ENCODE data around the gene SGCA. TPM values are rescaled to one million over a fixed set of nuclear protein-coding genes. Genes with fewer than 3 reads are reported as not detected.

SGCA gene
- total RNA-seq, 2 donors from 2014 or later, result 0.42 TPM; not detected in 1

GRCh38 chr17:50189550-50190292, 23.9 kb downstream of the SGCA start:
- Mint-ChIP-seq H3K4me1 (ENCODE audit: low read depth in 2 of 2) (no peaks in the 10 kb centered on the region), H3K36me3 (no peaks in the 10 kb centered on the region), H3K27ac (no peak overlapping the region), H3K27me3 (no peaks in the 10 kb centered on the region), H3K4me3 (no peak overlapping the region), H3K9me3 (no peaks in the 10 kb centered on the region)
- ATAC-seq (no peak), DNase-seq (ENCODE audit: low spot score) (no peak)

GRCh38 chr17:50190293-50190602, 24.4 kb downstream of the SGCA start:
- Mint-ChIP-seq H3K36me3 (no peaks in the 10 kb centered on the region), H3K4me3 (no peak overlapping the region), H3K4me1 (ENCODE audit: low read depth in 2 of 2) (no peaks in the 10 kb centered on the region), H3K9me3 (no peaks in the 10 kb centered on the region), H3K27me3 (no peaks in the 10 kb centered on the region), H3K27ac (no peak overlapping the region)
- DNase-seq (ENCODE audit: low spot score) (no peak), ATAC-seq (no peak)

- Mint-ChIP-seq H3K27ac (no peak overlapping the region), H3K4me3 (no peak overlapping the region), H3K9me3 (no peaks in the 10 kb centered on the region), H3K36me3 (no peaks in the 10 kb centered on the region), H3K27me3 (peaks cover 0 to 3% of the 10 kb centered on the region in 2 donors), H3K4me1 (ENCODE audit: low read depth in 2 of 2) (no peaks in the 10 kb centered on the region)
- ATAC-seq (no peak), DNase-seq (ENCODE audit: low spot score) (no peak)
Observed at GRCh38 chr17:50190603-50191358, 25.0 kb downstream of the SGCA start.

- H3K4me1 Mint-ChIP-seq (ENCODE audit: low read depth in 2 of 2), result no peaks in the 10 kb centered on the region
- no peak for DNase-seq (ENCODE audit: low spot score)
- no peak overlapping the region for H3K27ac Mint-ChIP-seq
- ATAC-seq, result no peak
- H3K9me3 Mint-ChIP-seq, result no peaks in the 10 kb centered on the region
- no peak overlapping the region for H3K4me3 Mint-ChIP-seq
- no peaks in the 10 kb centered on the region for H3K36me3 Mint-ChIP-seq
- peaks cover 0 to 3% of the 10 kb centered on the region in 2 donors for H3K27me3 Mint-ChIP-seq
Observed at GRCh38 chr17:50191359-50192143, 25.7 kb downstream of the SGCA start.

- no peak overlapping the region for H3K4me3 Mint-ChIP-seq
- no peak overlapping the region for H3K27ac Mint-ChIP-seq
- H3K4me1 Mint-ChIP-seq (ENCODE audit: low read depth in 2 of 2), result no peaks in the 10 kb centered on the region
- no peak for DNase-seq (ENCODE audit: low spot score)
- ATAC-seq, result no peak
- H3K9me3 Mint-ChIP-seq, result no peaks in the 10 kb centered on the region
- H3K36me3 Mint-ChIP-seq, result no peaks in the 10 kb centered on the region
- peaks cover 0 to 3% of the 10 kb centered on the region in 2 donors for H3K27me3 Mint-ChIP-seq
Observed at GRCh38 chr17:50192144-50192617, 26.4 kb downstream of the SGCA start.

- no peaks in the 10 kb centered on the region for H3K4me1 Mint-ChIP-seq (ENCODE audit: low read depth in 2 of 2)
- no peak overlapping the region for H3K27ac Mint-ChIP-seq
- DNase-seq (ENCODE audit: low spot score) (no peak), ATAC-seq (no peak)
- H3K4me3 Mint-ChIP-seq, result no peak overlapping the region
- H3K9me3 Mint-ChIP-seq, result no peaks in the 10 kb centered on the region
- peaks cover 6 to 9% of the 10 kb centered on the region in 2 donors for H3K27me3 Mint-ChIP-seq
- no peaks in the 10 kb centered on the region for H3K36me3 Mint-ChIP-seq
Observed at GRCh38 chr17:50192618-50193291, 26.9 kb downstream of the SGCA start.

GRCh38 chr17:50194140-50194933, 28.5 kb downstream of the SGCA start:
- H3K27me3 Mint-ChIP-seq, result peaks cover 18 to 19% of the 10 kb centered on the region in 2 donors
- no peak overlapping the region for H3K27ac Mint-ChIP-seq
- ATAC-seq, result no peak
- H3K4me1 Mint-ChIP-seq (ENCODE audit: low read depth in 2 of 2), result peaks cover 0 to 5% of the 10 kb centered on the region in 2 donors
- H3K36me3 Mint-ChIP-seq, result no peaks in the 10 kb centered on the region
- no peak for DNase-seq (ENCODE audit: low spot score)
- no peaks in the 10 kb centered on the region for H3K9me3 Mint-ChIP-seq
- no peak overlapping the region for H3K4me3 Mint-ChIP-seq

- Mint-ChIP-seq H3K27me3 (peaks cover 18 to 19% of the 10 kb centered on the region in 2 donors), H3K4me3 (no peak overlapping the region), H3K9me3 (no peaks in the 10 kb centered on the region), H3K4me1 (ENCODE audit: low read depth in 2 of 2) (peaks cover 0 to 5% of the 10 kb centered on the region in 2 donors), H3K27ac (no peak overlapping the region), H3K36me3 (no peaks in the 10 kb centered on the region)
- no peak for DNase-seq (ENCODE audit: low spot score)
- ATAC-seq, result no peak
Observed at GRCh38 chr17:50194934-50195865, 29.4 kb downstream of the SGCA start.

GRCh38 chr17:50196036-50196435, 30.2 kb downstream of the SGCA start:
- H3K27ac Mint-ChIP-seq, result no peak overlapping the region
- H3K36me3 Mint-ChIP-seq, result no peaks in the 10 kb centered on the region
- H3K9me3 Mint-ChIP-seq, result no peaks in the 10 kb centered on the region
- H3K4me1 Mint-ChIP-seq (ENCODE audit: low read depth in 2 of 2), result peaks cover 5 to 10% of the 10 kb centered on the region in 2 donors
- DNase-seq (ENCODE audit: low spot score) (no peak), ATAC-seq (no peak)
- H3K4me3 Mint-ChIP-seq, result no peak overlapping the region
- H3K27me3 Mint-ChIP-seq, result peaks cover 22% of the 10 kb centered on the region in 2 donors

- Mint-ChIP-seq H3K27me3 (peaks cover 27% of the 10 kb centered on the region in 2 donors), H3K4me3 (no peak overlapping the region), H3K27ac (no peak overlapping the region), H3K4me1 (ENCODE audit: low read depth in 2 of 2) (peaks cover 9 to 13% of the 10 kb centered on the region in 2 donors), H3K36me3 (no peaks in the 10 kb centered on the region), H3K9me3 (no peaks in the 10 kb centered on the region)
- ATAC-seq (no peak), DNase-seq (ENCODE audit: low spot score) (no peak)
Observed at GRCh38 chr17:50196826-50197225, 31.0 kb downstream of the SGCA start.

- Mint-ChIP-seq H3K27ac (no peak overlapping the region), H3K4me3 (peak overlapping the region; percentile 45), H3K27me3 (peaks cover 40% of the 10 kb centered on the region in 2 donors), H3K4me1 (ENCODE audit: low read depth in 2 of 2) (peaks cover 9 to 13% of the 10 kb centered on the region in 2 donors), H3K9me3 (no peaks in the 10 kb centered on the region), H3K36me3 (no peaks in the 10 kb centered on the region)
- ATAC-seq (no peak), DNase-seq (ENCODE audit: low spot score) (no peak)
Observed at GRCh38 chr17:50198026-50198669, 32.3 kb downstream of the SGCA start.
